ENCODE results near the gene PIK3AP1. TPM values are rescaled to one million over a fixed set of nuclear protein-coding genes. Genes with fewer than 3 reads are reported as not detected.
"Not testable (repeated sequence)": the region's sequence is repeated elsewhere in the genome, so short reads cannot be mapped to it uniquely, and the experiment has no call there.

Gene PIK3AP1
- total RNA-seq, 1 donor from 2014 or later: 4.5 TPM

DNA sequence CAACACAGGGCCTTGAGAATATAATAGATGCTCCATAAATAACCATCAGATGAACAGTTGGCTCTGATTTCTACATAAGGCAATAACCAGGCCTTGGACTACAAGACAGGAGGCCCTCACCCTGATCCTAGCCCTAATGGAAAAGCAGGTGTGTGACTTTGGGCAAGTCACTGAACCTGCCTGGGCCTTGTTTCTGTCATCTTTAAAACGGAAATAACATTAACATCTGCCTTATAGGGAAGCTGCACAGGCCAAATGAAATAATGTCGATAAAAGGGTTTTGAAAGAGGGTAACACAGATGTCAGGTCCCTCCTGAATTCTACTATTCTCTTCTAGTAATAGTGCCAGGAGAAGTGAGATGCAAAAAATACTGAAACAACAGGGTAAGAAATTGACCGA lies 20.7 kb downstream of the PIK3AP1 start:
- FAIRE-seq (no peak), DNase-seq (ENCODE audit: low spot score in 2 of 2) (no peak)

DNA sequence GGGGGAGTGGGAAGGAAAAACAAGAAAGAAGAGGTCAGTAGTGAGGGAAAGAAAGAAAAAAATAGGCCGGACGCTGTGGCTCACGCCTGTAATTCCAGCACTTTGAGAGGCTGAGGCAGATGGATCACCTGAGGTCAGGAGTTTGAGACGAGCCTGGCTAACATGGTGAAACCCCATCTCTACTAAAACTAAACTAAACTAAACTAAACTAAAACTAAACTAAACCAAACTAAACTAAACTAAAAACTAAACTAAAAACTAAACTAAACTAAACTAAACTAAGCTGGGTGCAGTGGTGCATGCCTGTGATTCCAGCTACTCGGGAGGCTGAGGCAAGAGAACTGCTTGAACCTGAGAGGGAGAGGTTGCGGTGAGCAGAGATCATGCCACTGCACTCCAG lies 22.0 kb downstream of the PIK3AP1 start:
- FAIRE-seq; DNase-seq (ENCODE audit: low spot score in 2 of 2): not testable (repeated sequence)

DNA sequence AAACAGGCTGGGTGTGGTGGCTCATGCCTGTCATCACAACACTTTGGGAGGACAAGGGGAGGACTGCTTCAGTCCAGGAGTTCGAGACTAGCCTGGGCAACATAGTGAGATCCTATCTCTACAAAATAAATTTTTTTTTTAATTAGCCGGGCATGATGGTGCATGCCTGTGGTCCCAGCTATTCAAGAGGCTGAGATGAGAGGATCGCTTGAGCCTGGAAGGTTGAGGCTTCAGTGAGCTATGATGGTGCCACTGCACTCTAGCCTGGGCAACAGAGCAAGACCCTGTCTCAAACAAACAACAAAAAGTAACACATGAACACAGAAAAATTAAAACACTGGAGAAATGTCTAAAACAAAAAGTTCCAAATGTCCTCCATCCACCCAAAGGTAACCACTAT lies 22.9 kb downstream of the PIK3AP1 start:
- no peak for DNase-seq (ENCODE audit: low spot score in 2 of 2)
- FAIRE-seq: no peak

DNA sequence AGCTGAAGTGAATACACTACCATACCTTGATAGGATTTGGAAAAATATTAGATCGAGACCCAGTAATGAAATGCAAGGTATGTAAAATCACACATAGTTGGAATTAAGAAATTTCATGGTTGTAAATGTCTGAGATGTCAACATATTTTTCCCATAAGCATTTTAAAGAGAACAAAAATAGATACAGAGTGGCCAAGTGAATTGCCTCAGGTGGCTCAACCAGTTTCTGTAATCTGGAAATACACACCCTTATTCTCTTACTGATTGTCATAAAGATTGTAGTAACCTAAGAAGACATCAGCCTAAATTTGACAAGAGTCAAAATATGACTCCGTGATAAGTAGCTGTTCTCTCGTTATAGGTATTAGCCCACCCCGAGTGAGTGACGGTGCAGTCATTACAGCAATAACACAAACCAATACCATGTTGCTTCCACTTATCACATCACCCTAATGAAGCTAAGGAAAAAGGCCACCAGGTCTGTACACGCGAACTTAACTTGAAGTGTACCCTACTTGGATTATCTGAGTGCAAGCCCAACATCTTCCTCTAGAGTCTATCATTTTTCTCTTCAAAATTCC lies 23.4 kb downstream of the PIK3AP1 start:
- DNase-seq (ENCODE audit: low spot score in 2 of 2) (no peak), FAIRE-seq (no peak)

DNA sequence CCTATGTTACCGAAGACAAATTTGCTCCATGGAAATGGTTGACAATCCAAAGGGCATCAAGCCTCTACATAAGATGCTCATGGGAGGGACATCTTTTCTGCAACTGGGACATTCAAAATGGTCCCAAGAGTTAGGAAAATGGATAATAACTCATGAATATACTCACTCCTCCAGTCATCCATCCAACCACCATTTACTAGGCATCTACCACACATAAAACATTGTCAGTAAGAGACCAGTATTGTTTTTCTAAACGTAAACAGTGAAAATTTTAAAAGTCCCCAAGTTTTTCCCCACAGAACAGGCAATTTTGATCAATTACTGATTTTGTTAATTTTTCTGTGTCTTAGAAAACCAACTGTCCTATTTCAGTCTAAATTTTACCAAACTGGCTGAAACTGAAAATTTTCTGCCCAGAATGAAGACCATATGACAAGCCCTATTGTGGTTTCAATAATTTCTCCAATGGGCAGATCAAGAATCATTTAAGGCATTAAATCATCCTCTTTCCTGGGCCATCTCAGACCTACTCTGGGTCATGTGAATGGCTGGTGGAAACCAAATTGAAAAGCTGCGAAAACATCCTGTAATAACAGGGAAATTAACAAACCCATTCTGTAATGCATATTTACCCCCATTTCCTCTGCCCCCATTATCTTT lies 24.2 kb downstream of the PIK3AP1 start:
- no peak for DNase-seq (ENCODE audit: low spot score in 2 of 2)
- no peak for FAIRE-seq

DNA sequence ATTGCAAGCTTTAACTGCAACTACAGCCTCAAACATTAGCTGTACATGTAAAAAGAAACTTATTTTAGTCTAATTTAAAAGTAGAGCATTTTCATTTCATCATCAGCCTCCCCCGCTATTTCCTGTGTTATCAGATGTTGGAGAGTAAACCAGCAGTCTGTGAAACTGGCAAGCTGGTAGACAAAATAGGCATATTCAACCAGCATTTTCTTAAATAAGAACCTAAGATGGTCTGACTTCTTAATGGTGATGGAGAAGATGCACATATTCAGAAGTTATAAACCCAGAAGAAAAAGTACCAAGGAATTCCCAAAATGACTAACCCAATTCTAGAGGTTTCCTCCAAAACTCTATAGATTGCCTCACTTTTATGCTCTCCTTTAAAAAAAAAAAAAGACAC lies 24.9 kb downstream of the PIK3AP1 start:
- no peak for DNase-seq (ENCODE audit: low spot score in 2 of 2)
- no peak for FAIRE-seq

DNA sequence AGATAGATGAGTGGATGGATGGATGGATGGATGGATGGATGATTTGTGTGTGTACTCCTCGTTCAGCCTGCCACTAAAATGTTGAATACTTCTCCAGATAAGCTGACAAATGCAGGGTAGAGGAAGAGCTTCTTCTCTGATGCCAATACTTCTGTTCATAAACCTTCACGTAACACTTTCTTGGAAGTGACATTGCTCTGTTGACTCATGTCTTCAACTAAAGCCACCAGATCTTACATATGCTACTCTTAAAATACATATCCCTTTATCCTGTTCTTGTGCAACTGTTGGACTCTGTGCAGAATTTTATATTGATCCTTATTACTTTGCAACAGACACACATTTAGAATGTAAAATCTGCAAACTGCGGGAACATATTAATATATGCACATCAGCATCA lies 26.9 kb downstream of the PIK3AP1 start:
- DNase-seq (ENCODE audit: low spot score in 2 of 2): no peak
- FAIRE-seq: no peak

DNA sequence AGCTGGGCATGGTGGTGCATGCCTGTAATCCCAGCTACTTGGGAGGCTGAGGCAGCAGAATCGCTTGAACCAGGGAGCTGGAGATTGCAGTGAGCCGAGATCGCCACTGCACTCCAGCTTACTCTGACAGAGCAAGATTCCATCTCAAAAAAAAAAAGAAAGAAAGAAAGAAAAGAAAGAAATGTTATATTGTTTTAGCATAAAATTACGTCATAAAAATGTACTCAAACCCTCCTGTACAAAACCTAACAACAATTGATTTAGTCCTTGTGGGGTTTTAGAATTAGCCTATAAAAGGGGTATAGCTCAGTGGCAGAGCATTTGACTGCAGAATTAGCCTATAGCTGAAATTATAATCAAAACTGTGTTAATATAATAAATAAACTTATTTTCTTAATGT lies 27.9 kb downstream of the PIK3AP1 start:
- FAIRE-seq: no peak

DNA sequence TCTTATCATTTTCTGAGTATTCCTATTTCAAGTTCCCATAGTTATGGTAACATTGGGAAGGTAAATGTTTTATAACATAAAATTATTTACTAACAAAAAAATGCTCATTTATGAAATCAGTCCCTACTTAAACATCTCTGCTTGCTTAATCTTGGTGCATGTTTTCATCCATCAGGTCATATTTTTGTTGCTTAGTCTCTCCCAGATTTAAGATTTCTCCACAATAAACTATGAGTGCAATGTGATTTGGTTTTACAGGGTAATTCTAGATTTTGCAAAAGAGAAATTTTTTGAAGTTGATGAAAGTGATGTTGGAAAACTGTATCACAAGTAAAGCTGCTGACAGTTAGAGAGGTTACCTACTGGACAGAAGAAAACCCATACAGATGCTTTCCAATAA lies 28.6 kb downstream of the PIK3AP1 start:
- FAIRE-seq (no peak), DNase-seq (ENCODE audit: low spot score in 2 of 2) (no peak)

More for the DNA sequence above, 27.9 kb downstream of the PIK3AP1 start:
- no peak for DNase-seq (ENCODE audit: low spot score in 2 of 2)

DNA sequence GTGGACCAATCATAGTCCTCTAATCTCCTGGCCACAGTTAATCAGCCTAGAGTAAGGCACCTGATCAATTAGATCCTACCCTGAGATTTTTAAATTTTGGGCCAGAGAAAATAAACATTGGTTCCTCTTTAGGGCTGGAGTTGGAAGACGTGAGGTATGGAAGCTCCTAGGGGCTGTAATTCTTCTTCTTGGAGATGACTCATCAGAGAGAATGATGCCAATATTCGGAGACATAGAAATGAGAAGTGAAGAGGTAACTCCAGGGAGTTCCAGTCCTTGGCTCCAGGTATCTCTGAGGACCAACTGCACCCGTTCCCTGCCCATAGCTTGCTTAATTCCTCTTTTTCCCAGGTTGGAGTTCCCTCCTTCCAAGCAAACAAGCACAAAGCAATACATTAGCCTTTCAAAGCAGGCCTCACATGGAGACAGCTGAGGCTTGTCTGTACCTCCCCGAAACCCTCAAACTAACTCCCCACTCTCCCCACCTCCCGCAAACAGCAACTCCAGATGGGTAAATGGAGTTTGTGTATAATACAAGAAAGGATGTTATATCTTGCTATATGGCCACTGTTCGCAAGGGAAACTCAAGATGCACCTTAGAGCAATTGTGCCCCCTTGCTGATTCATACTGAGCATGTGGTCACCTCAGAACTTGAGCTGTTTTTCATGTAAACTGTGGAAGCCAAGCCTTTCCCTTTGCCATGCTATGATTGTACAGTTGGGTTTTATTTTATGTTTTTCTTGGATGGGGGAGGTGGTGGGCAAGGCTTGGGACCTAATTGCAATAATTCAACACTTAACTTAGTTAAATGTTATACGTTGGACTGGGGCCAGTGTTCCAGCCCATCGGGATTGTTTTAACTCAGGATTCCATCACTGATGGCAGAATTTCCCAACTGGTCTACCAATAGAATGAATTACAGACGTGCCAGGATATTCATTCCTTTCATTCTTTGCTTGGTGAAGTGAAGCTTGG lies 29.3 kb downstream of the PIK3AP1 start:
- DNase-seq (ENCODE audit: low spot score in 2 of 2): no peak
- no peak for FAIRE-seq

DNA sequence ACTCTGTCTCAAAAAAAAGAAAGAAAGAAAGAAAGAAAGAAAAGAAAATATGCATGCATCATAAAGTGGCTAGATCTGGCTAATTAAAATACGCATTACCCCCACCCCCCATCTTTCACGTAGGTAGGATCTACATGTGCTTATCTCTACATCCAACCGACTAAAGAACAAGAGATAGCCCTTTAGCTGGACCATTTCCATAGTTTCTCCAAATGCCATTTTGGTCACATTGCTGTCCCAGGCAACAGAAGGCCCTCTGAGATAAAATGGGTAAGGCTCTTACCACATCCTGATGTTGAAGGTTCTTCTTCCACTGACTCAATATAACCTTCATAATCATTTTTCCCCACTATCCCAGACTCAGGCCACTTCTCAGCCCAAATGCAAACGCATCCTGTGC lies 31.5 kb downstream of the PIK3AP1 start:
- DNase-seq (ENCODE audit: low spot score in 2 of 2) (no peak), FAIRE-seq (no peak)

DNA sequence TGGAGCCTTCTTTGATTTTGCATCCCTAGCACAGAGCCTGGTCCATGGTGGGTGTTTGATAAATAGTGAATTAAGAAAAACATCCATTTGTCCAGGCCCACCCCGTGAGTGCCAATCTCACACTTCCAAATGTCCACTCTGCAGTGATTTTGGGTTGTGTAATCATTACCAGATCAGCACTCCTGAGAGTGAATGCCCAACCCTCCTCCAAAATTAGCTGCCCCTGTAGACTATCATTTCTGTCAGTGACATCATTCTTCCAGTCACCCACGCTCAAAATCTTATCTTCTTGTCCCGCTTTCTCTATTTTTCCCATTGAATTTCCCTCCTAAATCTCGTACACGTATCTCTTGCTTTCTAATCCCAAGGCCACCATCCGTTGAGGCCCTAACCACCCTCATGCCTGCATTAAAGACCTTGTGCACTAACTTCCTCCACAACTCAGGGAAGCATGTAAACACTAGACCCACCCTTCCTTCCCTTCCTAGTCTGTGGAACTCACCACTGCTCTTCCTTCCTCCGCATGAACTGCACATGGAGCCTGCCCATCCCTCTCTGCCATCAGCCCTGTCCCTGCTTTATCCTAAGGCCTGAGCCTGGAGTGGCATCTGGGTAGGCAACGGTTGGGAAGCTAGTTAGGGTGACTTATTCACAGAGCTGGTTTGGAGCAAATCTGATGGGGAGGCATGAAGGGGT lies 32.8 kb downstream of the PIK3AP1 start:
- FAIRE-seq: no peak

DNA sequence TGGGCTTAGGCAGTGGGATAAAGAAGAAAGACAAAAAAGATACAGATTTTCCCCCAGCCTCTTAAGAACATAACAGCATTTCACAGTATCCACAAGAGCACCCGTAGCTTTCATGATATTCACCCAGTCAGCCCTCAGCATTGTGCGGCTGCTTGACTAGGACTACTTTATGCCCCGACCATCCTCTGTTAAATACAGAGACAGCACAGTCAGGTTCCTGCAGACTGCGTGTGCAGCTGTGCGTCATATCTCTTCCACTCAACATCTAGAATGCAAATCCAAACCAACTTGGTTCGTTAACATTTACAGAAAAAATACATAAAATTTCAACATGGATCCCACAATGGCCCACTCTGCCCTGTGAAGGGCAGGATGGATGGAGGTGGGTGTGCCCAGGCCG lies 33.8 kb downstream of the PIK3AP1 start:
- FAIRE-seq: no peak
- no peak for DNase-seq (ENCODE audit: low spot score in 2 of 2)

More for the DNA sequence above, 32.8 kb downstream of the PIK3AP1 start:
- DNase-seq (ENCODE audit: low spot score in 2 of 2): no peak

DNA sequence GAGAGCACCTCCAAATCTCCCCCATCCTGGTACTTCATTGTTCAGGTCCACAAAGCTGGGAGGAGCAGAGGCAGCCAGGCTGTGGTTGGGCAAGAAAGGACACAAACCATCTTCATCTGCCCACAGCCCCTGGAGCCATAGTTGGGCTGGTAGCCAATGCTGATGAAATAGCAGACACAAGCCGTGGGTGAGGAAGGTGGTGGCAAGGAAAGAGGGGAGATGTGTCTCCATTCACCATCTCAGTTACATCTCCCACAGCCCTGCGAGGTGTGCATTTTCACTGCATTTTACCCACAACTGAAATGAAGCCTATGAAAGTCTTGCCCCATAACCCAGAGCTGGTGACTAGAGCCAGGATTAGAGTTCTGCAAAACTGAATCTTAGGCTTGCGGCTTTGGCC lies 35.0 kb downstream of the PIK3AP1 start:
- DNase-seq (ENCODE audit: low spot score in 2 of 2) (no peak), FAIRE-seq (no peak)

DNA sequence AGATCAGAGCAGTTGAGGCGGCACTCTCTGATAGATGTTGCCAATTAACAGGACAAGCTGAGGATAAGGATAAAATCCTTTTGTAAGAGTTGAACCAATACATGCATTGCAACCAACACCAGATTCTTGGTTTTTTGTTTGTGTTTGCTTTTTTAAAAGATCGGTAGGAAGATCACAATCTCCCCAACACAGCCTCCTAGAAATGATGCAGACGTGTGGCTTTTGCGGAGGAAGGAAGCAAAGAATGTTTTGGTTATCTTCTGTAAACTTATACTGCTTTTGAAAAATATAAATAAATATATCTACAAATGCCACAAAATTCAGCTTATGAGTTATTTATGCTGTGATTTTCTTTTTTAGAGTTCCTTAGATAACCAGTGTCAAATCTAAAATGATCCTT lies 35.5 kb downstream of the PIK3AP1 start:
- no peak for DNase-seq (ENCODE audit: low spot score in 2 of 2)
- no peak for FAIRE-seq

DNA sequence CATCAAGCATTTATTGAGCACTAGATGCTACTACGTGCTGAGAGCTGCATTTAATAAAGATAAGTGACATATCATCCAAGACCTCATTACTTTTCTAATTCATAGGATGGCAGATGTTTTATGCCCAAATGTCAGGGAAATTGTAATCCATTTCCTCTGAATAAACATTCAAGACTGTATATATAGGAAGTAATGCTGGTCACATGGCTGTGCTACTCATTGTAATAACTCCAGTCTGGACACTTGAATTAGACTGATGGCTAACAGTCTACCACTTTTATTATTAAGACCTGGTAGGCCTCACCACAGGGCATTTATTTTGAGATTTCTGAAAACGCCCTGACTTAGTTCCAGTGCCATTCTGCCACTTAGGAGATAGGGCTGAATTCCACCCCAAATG lies 36.6 kb downstream of the PIK3AP1 start:
- FAIRE-seq (no peak), DNase-seq (ENCODE audit: low spot score in 2 of 2) (no peak)

DNA sequence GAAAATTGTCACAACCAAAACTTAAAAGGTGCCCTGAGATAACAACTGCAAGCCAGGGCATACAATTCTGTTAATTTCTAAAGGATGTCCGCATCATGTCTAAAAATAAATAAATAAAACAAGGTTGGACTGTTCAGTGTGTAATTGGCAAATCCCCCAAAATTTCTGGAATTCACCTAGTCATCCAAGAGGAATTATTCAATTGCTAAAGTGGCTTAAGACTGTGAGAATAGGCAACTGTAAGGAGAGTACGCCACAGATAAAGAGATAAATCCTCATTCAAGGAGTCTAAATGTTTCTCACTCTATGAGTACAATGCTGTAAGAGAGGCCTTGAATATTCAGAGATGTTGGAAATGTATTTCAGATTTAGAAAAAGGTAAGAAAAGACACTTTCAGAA lies 37.2 kb downstream of the PIK3AP1 start:
- DNase-seq (ENCODE audit: low spot score in 2 of 2): no peak
- FAIRE-seq: no peak

DNA sequence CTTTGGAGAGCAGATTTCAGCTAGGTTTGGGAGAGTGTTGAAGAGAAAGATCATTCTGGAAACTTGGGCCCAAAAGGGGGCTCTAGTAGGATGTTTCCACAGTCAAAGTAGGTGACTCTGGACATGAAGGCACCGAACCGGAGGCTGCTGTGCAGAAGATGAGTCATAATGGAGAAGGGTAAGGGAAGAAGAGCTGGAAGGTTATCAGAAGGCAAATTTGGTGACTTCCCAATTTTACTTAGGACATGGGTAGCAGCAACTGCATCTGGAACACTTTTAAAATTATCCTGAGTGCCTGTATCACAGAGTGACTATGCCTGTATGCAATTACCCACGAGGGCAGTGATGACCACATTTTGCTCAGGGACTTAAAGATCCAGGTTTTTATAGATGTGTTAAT lies 38.8 kb downstream of the PIK3AP1 start:
- FAIRE-seq (no peak), DNase-seq (ENCODE audit: low spot score in 2 of 2) (no peak)

DNA sequence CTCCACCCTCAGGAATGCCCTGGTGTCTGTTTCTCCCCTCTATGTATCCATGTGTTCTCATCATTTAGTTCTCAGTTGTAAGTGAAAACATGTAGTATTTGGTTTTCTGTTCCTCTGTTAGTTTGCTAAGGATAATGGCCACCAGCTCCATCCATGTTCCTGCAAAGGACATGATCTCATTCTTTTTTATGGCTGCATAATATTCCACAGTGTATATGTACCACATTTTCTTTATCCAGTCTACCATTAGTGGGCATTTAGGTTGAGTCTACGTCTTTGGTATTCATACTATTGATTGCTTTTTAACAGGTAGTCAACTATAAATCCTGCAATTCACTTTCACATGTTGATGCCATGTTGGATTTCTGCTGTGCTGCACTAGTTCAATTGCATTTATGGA lies 39.9 kb downstream of the PIK3AP1 start:
- not testable (repeated sequence) for FAIRE-seq; DNase-seq (ENCODE audit: low spot score in 2 of 2)

DNA sequence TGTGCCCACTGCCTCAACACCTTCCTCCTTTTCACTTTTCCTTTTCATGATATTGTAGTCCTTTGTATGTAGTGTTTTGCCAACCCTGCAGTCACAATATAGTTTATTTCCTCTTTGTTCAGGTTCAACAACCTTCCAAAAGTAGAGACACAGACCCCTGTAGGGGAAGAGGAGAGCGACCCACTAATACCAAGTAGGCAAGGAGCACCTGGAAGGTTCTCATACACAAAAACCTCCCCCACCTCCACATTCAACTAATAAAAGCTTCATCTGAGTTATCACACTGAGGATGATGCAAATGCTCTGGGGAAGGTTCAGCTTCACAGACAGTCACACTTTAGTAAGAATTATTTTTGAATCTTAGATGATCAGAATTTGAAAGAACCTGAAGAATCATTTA lies 41.6 kb downstream of the PIK3AP1 start:
- FAIRE-seq: no peak
- DNase-seq (ENCODE audit: low spot score in 2 of 2): no peak
